ENCODE measurements around the gene WWOX. TPM values are rescaled to one million over a fixed set of nuclear protein-coding genes. Genes with fewer than 3 reads are reported as not detected.

WWOX gene
- total RNA-seq, 1 donor from 2014 or later, result 12.6 TPM

- H3K4me3 ChIP-seq (ENCODE audit: low read depth, low read length), result no peak overlapping the region
- no peak for FAIRE-seq
- H3K27me3 ChIP-seq (ENCODE audit: control insufficient read depth, insufficient read depth, low read length), result no peaks in the 10 kb centered on the region
- peak; percentile 24 for DNase-seq (ENCODE audit: low read depth)
- H3K36me3 ChIP-seq (ENCODE audit: control insufficient read depth, insufficient read depth, low read length), result no peaks in the 10 kb centered on the region
- TF ChIP-seq, protein P1, sequence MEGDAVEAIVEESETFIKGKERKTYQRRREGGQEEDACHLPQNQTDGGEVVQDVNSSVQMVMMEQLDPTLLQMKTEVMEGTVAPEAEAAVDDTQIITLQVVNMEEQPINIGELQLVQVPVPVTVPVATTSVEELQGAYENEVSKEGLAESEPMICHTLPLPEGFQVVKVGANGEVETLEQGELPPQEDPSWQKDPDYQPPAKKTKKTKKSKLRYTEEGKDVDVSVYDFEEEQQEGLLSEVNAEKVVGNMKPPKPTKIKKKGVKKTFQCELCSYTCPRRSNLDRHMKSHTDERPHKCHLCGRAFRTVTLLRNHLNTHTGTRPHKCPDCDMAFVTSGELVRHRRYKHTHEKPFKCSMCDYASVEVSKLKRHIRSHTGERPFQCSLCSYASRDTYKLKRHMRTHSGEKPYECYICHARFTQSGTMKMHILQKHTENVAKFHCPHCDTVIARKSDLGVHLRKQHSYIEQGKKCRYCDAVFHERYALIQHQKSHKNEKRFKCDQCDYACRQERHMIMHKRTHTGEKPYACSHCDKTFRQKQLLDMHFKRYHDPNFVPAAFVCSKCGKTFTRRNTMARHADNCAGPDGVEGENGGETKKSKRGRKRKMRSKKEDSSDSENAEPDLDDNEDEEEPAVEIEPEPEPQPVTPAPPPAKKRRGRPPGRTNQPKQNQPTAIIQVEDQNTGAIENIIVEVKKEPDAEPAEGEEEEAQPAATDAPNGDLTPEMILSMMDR (IDR thresholded peaks at IDR 0.05; ENCODE audit: insufficient read depth, low read length, severe bottlenecking), result no peak
Observed at GRCh38 chr16:78220571-78220970, 121.1 kb downstream of the WWOX start.

DNA sequence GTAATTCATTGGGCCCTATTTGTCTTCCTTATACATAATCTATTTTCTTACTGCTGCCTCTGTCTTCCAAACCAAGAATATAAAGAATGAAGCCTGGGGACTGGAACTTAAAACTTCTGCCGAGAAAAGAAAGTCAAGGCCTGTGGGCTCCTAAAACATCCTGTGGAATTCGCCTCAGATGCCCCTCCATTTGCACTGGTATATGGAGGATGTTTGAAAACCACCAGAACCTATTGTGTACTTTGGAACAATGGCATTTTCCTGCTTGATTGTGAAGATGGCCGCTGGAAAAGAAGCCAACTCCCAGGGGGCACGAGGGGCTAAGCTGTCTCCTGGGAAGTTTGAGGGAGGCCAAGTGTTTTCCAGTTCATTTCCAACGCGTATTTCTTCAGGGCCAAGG, 122.4 kb downstream of the WWOX start:
- FAIRE-seq, result no peak
- no peaks in the 10 kb centered on the region for H3K27me3 ChIP-seq (ENCODE audit: control insufficient read depth, insufficient read depth, low read length)

DNA sequence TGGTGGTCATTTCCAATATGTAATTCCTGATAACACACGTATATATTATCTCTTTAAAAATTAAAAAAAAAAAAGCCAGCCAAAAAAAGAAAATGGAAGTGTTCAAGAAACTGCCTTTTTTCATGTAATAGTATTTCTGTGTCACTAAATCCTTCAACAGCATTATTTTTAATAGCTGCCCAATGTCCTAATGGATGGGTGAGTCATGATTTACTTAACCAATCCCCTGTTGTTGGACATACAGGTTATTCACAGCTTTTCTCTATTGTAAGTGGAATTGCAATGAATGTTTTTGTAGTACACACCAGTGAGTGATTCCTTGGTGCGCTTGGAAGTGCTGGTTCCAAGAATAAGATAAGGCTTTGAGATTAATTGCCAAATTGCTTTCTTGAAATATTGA, 124.9 kb downstream of the WWOX start:
- TF ChIP-seq, protein P1 (IDR thresholded peaks at IDR 0.05; ENCODE audit: insufficient read depth, low read length, severe bottlenecking), result no peak
- H3K36me3 ChIP-seq (ENCODE audit: control insufficient read depth, insufficient read depth, low read length), result no peaks in the 10 kb centered on the region
- no peak for FAIRE-seq
- H3K27me3 ChIP-seq (ENCODE audit: control insufficient read depth, insufficient read depth, low read length), result no peaks in the 10 kb centered on the region
- no peak for DNase-seq (ENCODE audit: low read depth)
- H3K4me3 ChIP-seq (ENCODE audit: low read depth, low read length), result no peak overlapping the region

More for the DNA sequence above, 122.4 kb downstream of the WWOX start:
- TF ChIP-seq, protein P1 (IDR thresholded peaks at IDR 0.05; ENCODE audit: insufficient read depth, low read length, severe bottlenecking), result no peak
- Histone ChIP-seq H3K36me3 (ENCODE audit: control insufficient read depth, insufficient read depth, low read length) (no peaks in the 10 kb centered on the region), H3K4me3 (ENCODE audit: low read depth, low read length) (no peak overlapping the region)
- no peak for DNase-seq (ENCODE audit: low read depth)

- DNase-seq (ENCODE audit: low read depth) (no peak), FAIRE-seq (no peak)
- TF ChIP-seq, protein P1 (IDR thresholded peaks at IDR 0.05; ENCODE audit: insufficient read depth, low read length, severe bottlenecking), result no peak
- H3K36me3 ChIP-seq (ENCODE audit: control insufficient read depth, insufficient read depth, low read length), result no peaks in the 10 kb centered on the region
- H3K27me3 ChIP-seq (ENCODE audit: control insufficient read depth, insufficient read depth, low read length), result no peaks in the 10 kb centered on the region
- H3K4me3 ChIP-seq (ENCODE audit: low read depth, low read length), result no peak overlapping the region
Observed at GRCh38 chr16:78225919-78226318, 126.5 kb downstream of the WWOX start.

DNA sequence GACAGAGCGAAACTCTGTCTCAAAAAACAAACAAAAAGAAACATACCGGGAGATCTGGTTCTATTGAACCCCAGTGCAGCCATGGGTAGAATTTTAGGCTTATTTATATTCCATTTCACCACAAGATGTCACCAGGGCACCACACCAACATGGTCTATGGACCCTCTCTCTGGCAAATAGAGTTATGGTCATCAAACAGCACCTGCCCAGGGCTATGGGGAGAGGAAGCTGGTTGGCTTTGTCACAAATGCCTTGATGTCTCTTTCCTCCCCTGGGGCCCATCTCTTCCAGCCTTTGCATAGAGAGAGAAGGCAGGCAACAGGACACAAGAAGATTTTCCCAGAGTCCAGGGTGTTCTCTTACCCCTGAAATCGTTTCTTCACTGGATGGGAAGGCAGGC, 128.4 kb downstream of the WWOX start:
- no peak for DNase-seq (ENCODE audit: low read depth)
- Histone ChIP-seq H3K4me3 (ENCODE audit: low read depth, low read length) (no peak overlapping the region), H3K27me3 (ENCODE audit: control insufficient read depth, insufficient read depth, low read length) (no peaks in the 10 kb centered on the region), H3K36me3 (ENCODE audit: control insufficient read depth, insufficient read depth, low read length) (no peaks in the 10 kb centered on the region)
- TF ChIP-seq, protein P1 (IDR thresholded peaks at IDR 0.05; ENCODE audit: insufficient read depth, low read length, severe bottlenecking), result no peak
- FAIRE-seq, result no peak

- Histone ChIP-seq H3K4me3 (ENCODE audit: low read depth, low read length) (no peak overlapping the region), H3K27me3 (ENCODE audit: control insufficient read depth, insufficient read depth, low read length) (no peaks in the 10 kb centered on the region), H3K36me3 (ENCODE audit: control insufficient read depth, insufficient read depth, low read length) (no peaks in the 10 kb centered on the region)
- TF ChIP-seq, protein P1 (IDR thresholded peaks at IDR 0.05; ENCODE audit: insufficient read depth, low read length, severe bottlenecking), result no peak
- FAIRE-seq (no peak), DNase-seq (ENCODE audit: low read depth) (no peak)
Observed at GRCh38 chr16:78228704-78229103, 129.2 kb downstream of the WWOX start.

Data from bronchial epithelial cell (primary cell).